Activated naive CD4-positive, alpha-beta T cell treated with anti-CD3 and anti-CD28 coated beads, Interleukin-2, amount 50 U/mL, for 72 hours (primary cell): ENCODE data around the gene RALGAPA2. TPM values are rescaled to one million over a fixed set of nuclear protein-coding genes. Genes with fewer than 3 reads are reported as not detected.
A peak's percentile ranks its signal among the peaks of the same experiment; 100 is the strongest.

ENCODE experiments used
- ATAC-seq, 2 donors: fragments of 150-1000 bp; cut with Tn5 transposase; 2 replicates each; pipeline ENCODE4 v1.10.0; 2021; ENCODE audit warnings: mild to moderate bottlenecking in 2 of 2, moderate library complexity in 2 of 2
- DNase-seq, 2 donors: peaks; one replicate each; pipeline ENCODE4 v3.0.0; 2021 to 2022; ENCODE audit warnings: low spot score in 2 of 2
- H3K27ac Mint-ChIP-seq, 2 donors: one replicate each; pipeline ENCODE4 v1.8.0; 2022; ENCODE audit warnings: mild to moderate bottlenecking in 2 of 2, mixed read lengths in 2 of 2
- H3K36me3 Mint-ChIP-seq, 2 donors: one replicate each; pipeline ENCODE4 v1.8.0; 2022; ENCODE audit warnings: mixed read lengths in 2 of 2
- H3K9me3 Mint-ChIP-seq, 2 donors: one replicate each; pipeline ENCODE4 v1.8.0; 2022; ENCODE audit warnings: mixed read lengths in 2 of 2
- total RNA-seq, 2 donors: library from RNA; stranded (reverse); gene quantifications; one replicate each; pipeline ENCODE4 v1.2.3, GENCODE V29; 2022

The RALGAPA2 gene
- total RNA-seq, 2 donors from 2014 or later = 24.9 to 33.1 TPM

DNA sequence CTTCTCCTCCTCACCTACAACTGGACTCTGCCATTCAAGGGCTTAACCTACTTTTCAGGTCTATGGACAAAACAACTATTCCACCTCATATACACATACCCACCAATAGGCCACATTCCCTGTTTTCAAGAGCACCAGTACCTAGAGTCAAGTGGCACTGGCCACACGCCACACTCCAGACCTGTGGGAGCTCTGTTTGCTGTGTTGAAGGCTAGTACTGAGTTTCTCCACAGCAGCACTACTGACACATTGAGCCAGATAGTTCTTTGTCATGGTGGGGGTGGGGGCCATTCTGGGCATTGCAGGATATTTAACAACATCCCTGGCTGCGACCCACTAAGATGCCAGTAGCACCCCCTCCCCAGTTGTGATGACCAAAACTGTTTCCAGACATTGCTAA, 84.1 kb downstream of the RALGAPA2 start:
- no peak for ATAC-seq
- Mint-ChIP-seq H3K9me3 (no peaks in the 10 kb centered on the region), H3K36me3 (peaks cover 10 to 22% of the 10 kb centered on the region in 2 donors), H3K27ac (no peak overlapping the region)
- DNase-seq = no peak

DNA sequence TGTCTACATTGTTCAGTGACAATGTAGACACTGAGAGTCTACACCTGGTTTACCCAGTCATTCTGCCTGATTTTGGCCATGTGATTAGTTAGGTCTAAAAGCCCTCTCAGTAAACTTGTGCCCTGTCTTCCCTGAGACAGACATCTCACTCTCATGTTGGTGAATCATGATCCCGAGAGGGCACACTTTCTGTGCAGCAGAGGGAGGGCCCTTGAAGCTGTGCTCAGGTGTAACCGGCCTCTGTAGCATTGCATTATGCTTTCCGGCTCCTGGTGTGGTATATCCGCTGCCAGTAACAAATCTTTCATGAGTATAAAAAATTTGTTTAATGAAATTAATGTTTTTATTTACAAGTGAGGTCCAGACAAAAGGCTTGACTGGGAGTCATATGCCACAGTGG, 85.0 kb downstream of the RALGAPA2 start:
- Mint-ChIP-seq H3K36me3 (peaks cover 10 to 22% of the 10 kb centered on the region in 2 donors), H3K9me3 (no peaks in the 10 kb centered on the region), H3K27ac (no peak overlapping the region)
- DNase-seq = no peak
- no peak for ATAC-seq

DNA sequence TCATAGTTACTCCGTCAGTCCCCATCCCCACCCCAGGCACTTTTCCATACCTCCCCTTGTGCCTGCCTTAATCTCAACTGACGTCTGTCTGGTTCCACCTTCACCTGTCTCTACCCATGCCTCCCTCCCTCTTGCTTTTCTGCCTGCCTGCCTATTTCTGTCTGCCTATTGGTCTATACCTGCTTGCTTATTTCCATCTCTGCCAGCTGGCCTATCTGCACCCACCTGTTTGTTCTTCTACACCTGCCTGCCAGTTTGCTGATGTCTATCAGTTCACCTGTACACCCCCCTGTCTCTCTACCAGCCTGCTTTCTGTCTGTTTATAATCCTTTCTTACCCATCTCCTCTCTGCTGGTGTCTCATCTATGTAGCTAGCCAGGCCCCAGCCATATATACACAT, 87.5 kb downstream of the RALGAPA2 start:
- H3K27ac Mint-ChIP-seq = no peak overlapping the region
- peaks cover 10 to 22% of the 10 kb centered on the region in 2 donors for H3K36me3 Mint-ChIP-seq
- ATAC-seq (no peak), DNase-seq (no peak)
- H3K9me3 Mint-ChIP-seq = no peaks in the 10 kb centered on the region

DNA sequence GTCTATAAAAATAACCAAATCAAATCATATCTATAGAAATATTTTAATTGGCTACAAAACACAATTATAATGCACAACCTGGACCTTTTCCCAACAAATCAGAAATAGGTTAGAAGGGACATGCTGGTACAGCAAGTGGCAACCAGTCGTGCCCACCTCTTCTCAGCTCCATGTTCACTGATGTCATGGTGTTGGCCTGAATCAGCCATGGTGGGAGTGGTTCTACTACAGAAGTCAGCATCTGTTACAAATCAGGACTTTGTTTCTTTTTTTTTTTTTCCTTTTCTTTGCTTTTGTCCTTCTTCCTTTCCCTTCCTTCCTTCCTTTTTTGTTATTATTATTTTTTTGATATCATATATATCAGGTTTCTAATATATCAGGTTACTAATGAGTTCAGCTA, 91.2 kb downstream of the RALGAPA2 start:
- Mint-ChIP-seq H3K36me3 (no peaks in the 10 kb centered on the region), H3K27ac (peak overlapping the region in 1 of 2 donors; percentile 7), H3K9me3 (no peaks in the 10 kb centered on the region)
- ATAC-seq (no peak), DNase-seq (no peak)

DNA sequence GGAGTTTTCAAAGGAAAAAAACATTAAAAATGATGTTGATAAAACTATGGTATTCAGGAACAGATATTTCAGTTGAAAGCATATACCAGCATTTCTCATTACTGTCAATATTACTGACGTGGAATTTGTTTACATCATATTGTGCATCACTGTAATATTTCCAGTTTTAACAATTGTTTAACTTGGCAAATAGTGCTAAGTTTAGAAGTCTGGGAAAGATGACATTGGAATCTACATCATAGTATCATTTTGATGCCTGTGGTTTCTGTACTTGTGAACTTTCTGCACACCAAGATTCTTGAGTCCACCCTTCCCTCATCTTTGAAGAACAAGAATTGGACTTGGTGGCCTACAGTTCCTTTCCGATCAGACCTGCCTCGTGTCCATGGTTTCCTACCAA, 98.1 kb downstream of the RALGAPA2 start:
- Mint-ChIP-seq H3K36me3 (peaks cover 6 to 16% of the 10 kb centered on the region in 2 donors), H3K27ac (no peak overlapping the region), H3K9me3 (no peaks in the 10 kb centered on the region)
- DNase-seq (no peak), ATAC-seq (no peak)

DNA sequence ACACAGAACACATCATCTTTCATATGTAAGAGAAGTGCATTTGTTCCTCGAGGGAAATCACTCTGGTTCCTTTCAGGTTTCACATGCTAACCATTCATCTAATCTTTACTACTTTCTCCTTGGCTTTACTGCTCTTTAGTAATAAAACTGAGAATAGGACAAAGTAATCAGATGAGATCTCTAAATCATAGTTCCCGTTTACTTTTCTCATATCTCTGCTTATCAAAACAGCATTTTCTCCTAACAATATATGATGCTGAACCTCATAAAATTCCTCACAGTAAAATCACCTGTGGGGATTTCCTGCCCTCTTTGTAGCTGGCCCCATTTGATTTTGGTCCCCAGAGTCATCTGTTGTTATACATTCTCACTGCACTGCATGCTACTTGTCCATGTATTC, 100.2 kb downstream of the RALGAPA2 start:
- Mint-ChIP-seq H3K9me3 (no peaks in the 10 kb centered on the region), H3K27ac (no peak overlapping the region), H3K36me3 (peaks cover 6 to 16% of the 10 kb centered on the region in 2 donors)
- ATAC-seq (no peak), DNase-seq (no peak)

DNA sequence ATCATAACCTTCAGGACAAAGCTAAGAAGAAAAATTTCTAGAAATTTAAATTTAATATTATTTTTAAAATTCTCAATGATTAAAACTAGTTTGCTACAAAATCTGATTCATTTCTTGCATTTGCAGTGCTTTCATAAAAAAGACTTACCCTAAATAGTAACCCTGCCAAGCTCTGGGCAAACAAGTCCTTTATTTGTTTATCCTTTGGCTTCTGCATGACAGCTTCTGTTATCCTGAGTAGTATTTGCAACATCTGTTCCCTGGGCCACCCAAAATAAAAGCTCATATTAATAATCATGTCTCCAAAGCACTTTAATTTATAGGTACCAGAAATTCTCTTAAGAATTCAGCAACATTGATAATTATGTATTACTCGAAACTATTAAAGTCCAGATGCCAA, 101.3 kb downstream of the RALGAPA2 start:
- H3K36me3 Mint-ChIP-seq = peaks cover 6 to 16% of the 10 kb centered on the region in 2 donors
- H3K27ac Mint-ChIP-seq = no peak overlapping the region
- H3K9me3 Mint-ChIP-seq = no peaks in the 10 kb centered on the region
- DNase-seq = no peak
- no peak for ATAC-seq

DNA sequence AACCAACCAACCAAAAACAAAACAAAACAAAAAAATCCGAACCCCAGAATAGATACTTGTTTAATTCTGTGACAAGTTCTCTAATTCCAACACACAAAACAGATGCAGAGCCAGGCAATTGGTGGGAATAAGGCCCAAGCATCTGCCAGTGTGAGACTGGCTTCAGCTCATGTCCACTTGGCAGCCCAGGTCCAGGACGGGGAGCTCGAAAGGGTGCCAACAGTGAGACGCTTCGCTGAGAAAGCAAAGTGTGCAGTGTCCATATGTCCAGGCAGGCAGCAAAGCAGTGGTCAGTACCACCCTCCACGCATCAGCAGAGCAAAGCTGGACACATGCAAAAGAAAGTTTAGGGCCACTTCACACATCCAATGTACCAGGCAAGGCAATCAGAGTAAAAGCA, 102.9 kb downstream of the RALGAPA2 start:
- DNase-seq (no peak), ATAC-seq (no peak)
- Mint-ChIP-seq H3K27ac (no peak overlapping the region), H3K36me3 (peaks cover under 1 to 11% of the 10 kb centered on the region in 2 donors), H3K9me3 (no peaks in the 10 kb centered on the region)

DNA sequence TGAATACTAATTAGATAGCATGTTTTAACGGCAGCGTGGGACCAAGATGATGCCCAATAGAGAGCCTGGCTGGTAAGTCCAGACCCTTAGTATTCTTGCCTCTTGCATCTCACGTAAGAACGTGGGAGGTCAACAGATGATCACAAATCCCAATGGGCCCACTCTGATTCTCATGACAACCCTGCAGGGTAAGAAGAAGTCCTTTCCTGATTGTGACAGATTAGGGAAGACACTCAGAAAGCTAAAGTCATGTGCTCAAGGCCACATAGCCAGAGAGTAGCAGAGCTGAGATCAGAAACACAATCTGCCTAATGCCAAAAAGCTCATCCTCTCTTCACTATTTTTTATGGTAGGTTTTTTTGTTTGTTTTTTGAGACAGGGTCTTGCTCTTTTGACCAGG, 103.8 kb downstream of the RALGAPA2 start:
- no peaks in the 10 kb centered on the region for H3K9me3 Mint-ChIP-seq
- peaks cover 0 to 9% of the 10 kb centered on the region in 2 donors for H3K36me3 Mint-ChIP-seq

DNA sequence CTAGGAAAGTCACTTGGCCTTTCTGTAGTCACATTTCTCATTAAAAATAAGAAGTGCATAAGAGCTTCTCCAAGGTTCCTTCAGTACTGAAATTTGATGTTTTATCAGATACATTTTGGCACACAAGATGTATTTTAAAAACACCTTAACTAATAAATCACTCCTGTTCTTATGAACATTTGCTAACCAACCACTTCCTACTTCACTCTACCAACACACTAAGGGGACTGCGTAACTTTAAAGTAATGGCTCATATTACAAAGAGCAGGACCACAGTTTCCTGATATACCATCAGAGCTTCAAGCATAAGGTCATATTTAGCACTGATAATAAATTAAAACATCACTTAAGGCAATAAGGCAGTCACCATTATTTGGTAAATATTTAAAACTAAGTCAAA, 104.4 kb downstream of the RALGAPA2 start:
- DNase-seq (no peak), ATAC-seq (no peak)
- H3K36me3 Mint-ChIP-seq = peaks cover 0 to 9% of the 10 kb centered on the region in 2 donors
- no peak overlapping the region for H3K27ac Mint-ChIP-seq
- no peaks in the 10 kb centered on the region for H3K9me3 Mint-ChIP-seq

More for the DNA sequence above, 103.8 kb downstream of the RALGAPA2 start:
- ATAC-seq = no peak
- no peak for DNase-seq
- no peak overlapping the region for H3K27ac Mint-ChIP-seq

DNA sequence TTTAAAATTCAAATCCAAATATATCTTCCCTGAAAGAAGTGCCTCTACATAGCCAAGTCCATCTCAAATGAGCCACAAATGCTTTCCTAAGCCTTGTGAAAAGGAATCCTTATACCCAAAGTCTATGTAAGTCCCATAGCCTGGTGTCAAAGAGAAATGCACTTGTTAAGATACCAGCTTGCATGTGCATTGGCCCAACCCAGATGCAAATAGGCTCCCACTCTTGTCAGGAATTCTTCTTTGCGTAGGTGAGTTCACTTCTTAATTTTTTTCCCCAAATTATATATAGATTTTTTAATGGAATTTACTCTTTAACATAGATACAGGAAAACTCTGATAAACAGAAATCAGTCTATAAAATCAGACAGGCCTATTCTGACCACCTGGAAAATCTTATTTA, 105.6 kb downstream of the RALGAPA2 start:
- DNase-seq = no peak
- Mint-ChIP-seq H3K27ac (no peak overlapping the region), H3K9me3 (no peaks in the 10 kb centered on the region), H3K36me3 (peaks cover 0 to 9% of the 10 kb centered on the region in 2 donors)
- ATAC-seq = no peak

DNA sequence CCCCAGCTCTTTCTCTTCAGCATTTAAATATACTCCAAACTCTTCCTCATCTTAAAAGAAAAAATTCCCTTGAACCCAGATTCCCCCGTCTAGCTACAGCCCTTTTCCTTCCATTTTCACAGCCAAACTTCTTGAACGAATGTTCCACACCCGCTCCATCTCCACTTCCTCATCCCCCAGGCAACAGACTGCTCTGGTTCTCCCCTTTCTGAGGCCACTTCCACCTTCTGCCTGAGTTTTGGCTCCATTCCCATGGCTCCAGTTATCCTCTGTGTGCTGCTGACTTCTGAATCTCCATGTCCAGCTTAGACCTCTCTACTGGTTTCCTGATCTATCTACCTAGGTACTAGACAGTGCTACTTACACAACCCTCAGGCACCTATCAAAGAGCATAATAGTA, 106.4 kb downstream of the RALGAPA2 start:
- H3K27ac Mint-ChIP-seq = peak overlapping the region in 1 of 2 donors; percentile 77
- no peak for DNase-seq
- ATAC-seq = no peak
- H3K36me3 Mint-ChIP-seq = peaks cover 0 to 6% of the 10 kb centered on the region in 2 donors
- no peaks in the 10 kb centered on the region for H3K9me3 Mint-ChIP-seq

DNA sequence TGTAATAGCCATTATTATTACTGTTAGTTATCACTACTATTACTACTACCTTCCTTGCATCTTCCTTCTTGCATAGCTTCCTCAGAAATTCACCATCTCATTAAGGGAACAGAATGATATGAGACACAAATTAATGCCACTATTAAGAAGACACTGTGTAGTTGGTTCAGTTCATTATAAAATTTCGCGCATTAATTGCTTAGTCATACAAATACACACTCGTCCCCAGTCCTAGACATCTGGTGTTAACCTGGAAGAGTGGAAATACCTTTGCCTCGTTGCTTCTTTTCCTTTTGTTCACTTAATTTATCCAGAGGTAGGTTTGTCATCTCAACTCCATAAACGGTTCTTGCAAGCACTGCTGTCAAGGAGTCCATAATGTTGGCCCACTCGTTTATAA, 107.5 kb downstream of the RALGAPA2 start:
- Mint-ChIP-seq H3K36me3 (no peaks in the 10 kb centered on the region), H3K9me3 (no peaks in the 10 kb centered on the region), H3K27ac (no peak overlapping the region)
- no peak for ATAC-seq
- DNase-seq = no peak

DNA sequence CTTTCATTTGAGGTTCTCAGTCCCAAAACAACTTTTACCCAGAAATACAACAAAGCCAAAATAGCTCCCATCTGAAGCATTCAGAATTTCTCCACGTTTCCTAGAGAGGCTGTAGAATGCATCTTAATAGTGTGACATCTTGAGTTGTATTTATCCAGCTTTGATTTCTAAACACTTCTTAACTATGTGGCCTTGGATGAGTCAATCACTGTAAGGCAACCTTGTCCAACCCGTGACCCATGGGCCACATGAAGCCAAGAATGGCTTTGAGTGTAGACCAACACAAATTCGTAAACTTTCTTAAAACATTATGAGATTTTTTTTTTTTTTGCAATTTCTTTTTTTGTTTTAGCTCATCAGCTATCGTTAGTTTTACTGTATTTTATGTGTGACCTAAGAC, 108.1 kb downstream of the RALGAPA2 start:
- DNase-seq = no peak
- no peaks in the 10 kb centered on the region for H3K9me3 Mint-ChIP-seq
- H3K27ac Mint-ChIP-seq = no peak overlapping the region
- H3K36me3 Mint-ChIP-seq = no peaks in the 10 kb centered on the region
- ATAC-seq = no peak

DNA sequence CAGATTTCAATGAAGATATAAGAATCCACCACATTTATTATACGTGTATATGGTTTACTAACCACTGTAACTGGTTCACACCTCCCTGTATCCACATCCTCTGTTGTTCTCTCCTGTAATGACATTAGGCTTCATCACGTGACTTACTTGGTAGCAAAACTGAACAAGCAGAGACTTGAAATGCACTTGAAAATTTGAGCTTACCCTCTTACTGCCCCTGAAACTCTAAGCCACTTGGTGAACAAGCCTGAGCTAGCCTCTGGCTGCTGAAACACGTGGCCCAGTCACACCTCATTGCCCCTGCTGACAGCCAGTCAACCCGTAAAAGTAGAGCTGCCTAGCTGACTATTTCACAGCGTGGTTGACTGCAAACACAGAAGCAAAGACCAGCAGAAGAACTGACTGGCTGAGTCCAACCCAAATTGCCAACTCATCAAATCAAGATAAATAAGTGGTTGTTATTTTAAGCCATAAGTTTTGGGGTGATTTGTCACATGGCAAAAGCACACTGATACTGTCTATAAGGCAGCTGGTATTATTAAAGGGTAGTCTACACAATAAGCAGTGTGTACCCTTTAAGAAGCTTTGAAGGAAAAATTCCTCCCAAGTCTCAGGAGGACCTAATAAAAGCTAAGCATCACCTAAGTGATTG, 109.0 kb downstream of the RALGAPA2 start:
- peak in 1 of 2 donors; percentile 11 for ATAC-seq
- Mint-ChIP-seq H3K27ac (peak overlapping the region in 1 of 2 donors; percentile 11), H3K36me3 (no peaks in the 10 kb centered on the region), H3K9me3 (no peaks in the 10 kb centered on the region)
- no peak for DNase-seq

DNA sequence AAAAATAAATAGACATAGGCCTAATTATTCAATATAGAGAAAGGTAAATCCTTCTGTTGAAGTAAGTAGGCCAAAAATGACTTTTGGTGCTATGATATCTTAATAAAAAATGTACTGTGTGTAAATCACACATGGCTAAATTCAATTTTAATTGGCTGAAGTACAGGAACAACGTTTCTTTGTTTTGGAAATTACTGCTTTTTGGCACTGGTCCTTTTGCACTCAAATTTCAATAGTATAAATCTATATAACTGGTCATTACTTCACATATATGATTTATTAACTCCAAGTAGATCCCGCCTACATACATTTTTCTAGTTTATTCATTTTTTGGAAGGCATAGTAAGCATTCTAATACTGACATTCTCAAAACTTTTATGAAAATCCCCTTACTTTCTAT, 114.5 kb downstream of the RALGAPA2 start:
- ATAC-seq (no peak), DNase-seq (no peak)
- no peaks in the 10 kb centered on the region for H3K36me3 Mint-ChIP-seq
- no peaks in the 10 kb centered on the region for H3K9me3 Mint-ChIP-seq
- no peak overlapping the region for H3K27ac Mint-ChIP-seq

DNA sequence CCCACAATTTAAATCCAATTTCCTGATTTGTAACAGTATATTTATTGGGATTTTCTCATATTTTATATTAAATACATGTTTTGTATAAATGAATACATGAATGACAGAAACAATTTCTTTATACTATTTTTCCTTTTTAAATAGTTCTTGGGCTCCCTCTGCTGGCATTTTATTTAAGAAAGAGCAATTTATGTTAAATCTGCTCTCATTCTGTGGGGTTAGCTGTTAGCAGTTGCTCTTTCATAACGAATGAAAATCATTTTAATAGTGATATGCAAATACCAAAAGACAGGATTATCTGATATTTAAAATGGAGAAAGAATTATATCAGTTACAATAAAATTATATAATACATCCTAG, 118.3 kb downstream of the RALGAPA2 start:
- ATAC-seq (no peak), DNase-seq (no peak)
- Mint-ChIP-seq H3K9me3 (no peaks in the 10 kb centered on the region), H3K36me3 (peaks cover 4 to 5% of the 10 kb centered on the region in 2 donors), H3K27ac (no peak overlapping the region)

DNA sequence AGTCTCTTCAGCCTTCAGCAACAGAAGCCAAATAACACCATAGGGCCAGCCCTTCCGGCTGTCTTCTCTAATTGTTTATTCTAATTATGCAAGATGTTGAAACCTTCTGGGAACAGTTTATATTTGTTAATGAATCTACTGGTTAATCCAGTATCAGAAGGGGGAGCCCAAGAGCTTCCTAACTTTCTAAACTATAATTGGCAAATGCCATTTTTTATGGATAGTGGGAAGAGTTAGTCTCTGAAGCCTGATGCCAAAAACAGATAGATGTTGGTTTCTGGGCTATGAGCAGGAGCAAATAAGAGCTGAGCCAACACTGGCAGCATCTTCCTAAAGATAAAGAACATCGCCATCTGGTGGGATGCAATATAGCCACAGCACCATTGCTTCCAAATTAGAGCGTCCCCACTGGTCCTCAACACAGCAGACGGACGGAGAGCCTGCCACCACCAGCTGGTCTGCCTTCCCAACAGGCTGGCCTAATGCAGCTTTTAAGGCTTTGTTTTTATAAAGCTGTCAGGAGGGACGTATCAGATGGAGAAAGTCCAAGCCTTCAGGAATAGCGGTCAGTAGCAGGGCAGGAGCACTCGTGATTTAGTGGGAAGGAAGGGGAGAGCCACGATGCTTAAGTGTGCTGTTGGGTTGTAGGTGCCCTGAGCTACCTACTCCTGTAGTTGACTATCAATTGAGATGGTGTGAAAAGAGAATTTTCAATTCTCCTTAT, 118.8 kb downstream of the RALGAPA2 start:
- Mint-ChIP-seq H3K27ac (no peak overlapping the region), H3K9me3 (no peaks in the 10 kb centered on the region), H3K36me3 (peaks cover 4 to 5% of the 10 kb centered on the region in 2 donors)
- DNase-seq (peak in 1 of 2 donors; percentile 10), ATAC-seq (peak; percentile 28 to 46)
